HepG2 (cell line): ENCODE measurements around the gene ERFL.

Source experiments
- ASH2L ChIP-seq: fragments of 300-600, 200-600 bp; sonication (generic); IDR thresholded peaks from 2 replicates; pipeline ENCODE4 v1.7.0; 2017; ENCODE audit warnings: low read depth, mild to moderate bottlenecking, moderate library complexity, mixed read lengths, low read length; ENCODE audit not compliant: insufficient read length
- ATF1 ChIP-seq: IDR thresholded peaks from 2 replicates; pipeline ENCODE4 v1.6.1; 2016; ENCODE audit warnings: mild to moderate bottlenecking, control low read depth
- KDM2A ChIP-seq: sonication (generic); formaldehyde crosslinking; IDR thresholded peaks from 2 replicates; pipeline ENCODE4 v1.4.0; 2020; ENCODE audit warnings: low read depth, missing genetic modification reagents, borderline replicate concordance
- KLF16 ChIP-seq, 2 experiments: sonication (generic) in 1 of 2; formaldehyde crosslinking in 1 of 2; IDR thresholded peaks; 2 replicates each; pipeline versions ENCODE4 v1.6.1 to v1.8.0; 2016 to 2023; ENCODE audit warnings: missing genetic modification reagents in 2 of 2, missing compliant biosample characterization in 1 of 2
- MIXL1 ChIP-seq: IDR thresholded peaks from 2 replicates; pipeline ENCODE4 v1.6.1; 2016
- NCOA5 ChIP-seq: sonication (generic); formaldehyde crosslinking; IDR thresholded peaks from 2 replicates; pipeline ENCODE4 v1.4.0; 2020; ENCODE audit warnings: missing genetic modification reagents
- POLR2A ChIP-seq, 2 experiments: IDR thresholded peaks; 2 replicates each; pipeline ENCODE4 v1.6.1; 2011; ENCODE audit warnings: low read depth in 2 of 2, low read length in 2 of 2, mild to moderate bottlenecking in 1 of 2, moderate library complexity in 1 of 2; ENCODE audit not compliant: insufficient read depth in 1 of 2
- REL ChIP-seq: sonication (generic); formaldehyde crosslinking; conservative IDR thresholded peaks from 2 replicates; pipeline ENCODE4 v1.8.0; 2022; ENCODE audit warnings: mild to moderate bottlenecking, missing genetic modification reagents, moderate library complexity
- RERE ChIP-seq: IDR thresholded peaks from 2 replicates; pipeline ENCODE4 v1.6.1; 2016; ENCODE audit warnings: low read depth, missing genetic modification reagents, missing compliant biosample characterization
- SRF ChIP-seq: IDR thresholded peaks from 2 replicates; pipeline ENCODE4 v1.6.1; 2011; ENCODE audit warnings: mild to moderate bottlenecking, low read depth, low read length, moderate library complexity
- YY1 ChIP-seq: IDR thresholded peaks from 2 replicates; pipeline ENCODE4 v1.6.1; 2011; ENCODE audit warnings: low read length, low read depth, moderate library complexity, mild to moderate bottlenecking; ENCODE audit not compliant: insufficient read depth, insufficient replicate concordance
- ZFAT ChIP-seq: sonication (generic); formaldehyde crosslinking; conservative IDR thresholded peaks from 2 replicates; pipeline ENCODE4 v1.8.1; 2023; ENCODE audit warnings: missing genetic modification reagents, inconsistent platforms
- ZNF407 ChIP-seq: sonication (generic); formaldehyde crosslinking; IDR thresholded peaks from one replicate; pipeline ENCODE4 v1.5.1; 2020; ENCODE audit warnings: mild to moderate bottlenecking, missing genetic modification reagents; ENCODE audit errors: not compliant biosample characterization
- ZNF562 ChIP-seq: sonication (generic); formaldehyde crosslinking; IDR thresholded peaks from 2 replicates; pipeline ENCODE4 v1.8.0; 2022; ENCODE audit warnings: missing genetic modification reagents, borderline replicate concordance

GRCh38 chr19:41876847-41877832, 51.1 kb downstream of the ERFL start, which contains the start of gene CD79A:
- TF ChIP-seq KDM2A (no peak), ZNF407 (CRISPR knock-in tag) (no peak), SRF (no peak), MIXL1 (CRISPR knock-in tag) (no peak), ZFAT (CRISPR knock-in tag) (no peak), ASH2L (no peak), YY1 (no peak), REL (CRISPR knock-in tag) (no peak), RERE (no peak), KLF16 (CRISPR knock-in tag; IDR thresholded peaks at IDR 0.05) (no peak), NCOA5 (CRISPR knock-in tag) (no peak), ATF1 (no peak), POLR2A (IDR thresholded peaks at IDR 0.05; ENCODE audit: insufficient read depth in 1 of 2, low read depth in 2 of 2, low read length in 2 of 2) (no peak), ZNF562 (no peak)
